ENCODE measurements around the gene JSRP1.

JSRP1 gene

GRCh38 chr19:2232286-2233151, 23.7 kb downstream of the JSRP1 start:
- DNase-seq (ENCODE audit: low spot score): no peak

- DNase-seq (ENCODE audit: low spot score): no peak
Observed at GRCh38 chr19:2231621-2232221, 24.5 kb downstream of the JSRP1 start.

GRCh38 chr19:2230807-2231533, 25.2 kb downstream of the JSRP1 start:
- DNase-seq (ENCODE audit: low spot score): no peak

- no peak for DNase-seq (ENCODE audit: low spot score)
Observed at GRCh38 chr19:2230033-2230531, 26.1 kb downstream of the JSRP1 start.

- no peak for DNase-seq (ENCODE audit: low spot score)
Observed at GRCh38 chr19:2229103-2230032, 26.8 kb downstream of the JSRP1 start.

GRCh38 chr19:2228157-2229030, 27.8 kb downstream of the JSRP1 start:
- DNase-seq (ENCODE audit: low spot score): no peak

GRCh38 chr19:2227415-2228156, 28.6 kb downstream of the JSRP1 start:
- DNase-seq (ENCODE audit: low spot score): no peak

- DNase-seq (ENCODE audit: low spot score): no peak
Observed at GRCh38 chr19:2226840-2227360, 29.3 kb downstream of the JSRP1 start.

GRCh38 chr19:2226051-2226839, 30.0 kb downstream of the JSRP1 start:
- DNase-seq (ENCODE audit: low spot score): no peak

- no peak for DNase-seq (ENCODE audit: low spot score)
Observed at GRCh38 chr19:2225415-2226050, 30.7 kb downstream of the JSRP1 start.

GRCh38 chr19:2224754-2225349, 31.4 kb downstream of the JSRP1 start:
- no peak for DNase-seq (ENCODE audit: low spot score)

GRCh38 chr19:2223959-2224358, 32.3 kb downstream of the JSRP1 start:
- no peak for DNase-seq (ENCODE audit: low spot score)

- DNase-seq (ENCODE audit: low spot score): no peak
Observed at GRCh38 chr19:2223391-2223790, 32.8 kb downstream of the JSRP1 start.

- no peak for DNase-seq (ENCODE audit: low spot score)
Observed at GRCh38 chr19:2221918-2222317, 34.3 kb downstream of the JSRP1 start.

GRCh38 chr19:2221250-2221831, 34.9 kb downstream of the JSRP1 start:
- no peak for DNase-seq (ENCODE audit: low spot score)

GRCh38 chr19:2219726-2220125, 36.5 kb downstream of the JSRP1 start:
- DNase-seq (ENCODE audit: low spot score): no peak

- no peak for DNase-seq (ENCODE audit: low spot score)
Observed at GRCh38 chr19:2217591-2217990, 38.6 kb downstream of the JSRP1 start.
